GM18508 (cell line): Measurements from ENCODE around the gene IL1R2.

ENCODE experiments used
- ATAC-seq: cut with Tn5 transposase; IDR thresholded peaks from one replicate; pipeline ENCODE4 v1.9.1; 2021; ENCODE audit warnings: moderate number of reproducible peaks; ENCODE audit not compliant: insufficient read depth, unreplicated experiment

IL1R2 gene

DNA sequence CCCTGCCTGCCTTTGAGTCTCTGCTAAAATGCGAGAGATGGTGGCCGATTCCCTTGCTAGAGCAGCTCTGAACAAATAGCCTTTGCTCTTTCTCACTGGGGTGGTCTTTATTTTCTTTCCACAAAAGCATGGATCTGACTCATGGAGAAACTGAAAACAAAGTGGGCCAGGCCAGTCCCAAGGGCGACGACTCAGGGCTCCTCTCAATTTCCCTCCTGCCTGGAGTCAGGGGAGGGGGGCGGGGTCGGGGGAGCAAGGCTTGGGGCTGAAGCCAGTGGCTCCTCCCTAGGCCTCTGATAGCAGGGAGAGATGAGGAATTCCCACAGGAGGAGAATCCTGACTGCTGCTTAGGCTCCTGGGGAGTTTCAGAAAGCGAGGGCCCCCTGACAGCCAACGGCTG lies 17.1 kb upstream of the IL1R2 start:
- no peak for ATAC-seq

DNA sequence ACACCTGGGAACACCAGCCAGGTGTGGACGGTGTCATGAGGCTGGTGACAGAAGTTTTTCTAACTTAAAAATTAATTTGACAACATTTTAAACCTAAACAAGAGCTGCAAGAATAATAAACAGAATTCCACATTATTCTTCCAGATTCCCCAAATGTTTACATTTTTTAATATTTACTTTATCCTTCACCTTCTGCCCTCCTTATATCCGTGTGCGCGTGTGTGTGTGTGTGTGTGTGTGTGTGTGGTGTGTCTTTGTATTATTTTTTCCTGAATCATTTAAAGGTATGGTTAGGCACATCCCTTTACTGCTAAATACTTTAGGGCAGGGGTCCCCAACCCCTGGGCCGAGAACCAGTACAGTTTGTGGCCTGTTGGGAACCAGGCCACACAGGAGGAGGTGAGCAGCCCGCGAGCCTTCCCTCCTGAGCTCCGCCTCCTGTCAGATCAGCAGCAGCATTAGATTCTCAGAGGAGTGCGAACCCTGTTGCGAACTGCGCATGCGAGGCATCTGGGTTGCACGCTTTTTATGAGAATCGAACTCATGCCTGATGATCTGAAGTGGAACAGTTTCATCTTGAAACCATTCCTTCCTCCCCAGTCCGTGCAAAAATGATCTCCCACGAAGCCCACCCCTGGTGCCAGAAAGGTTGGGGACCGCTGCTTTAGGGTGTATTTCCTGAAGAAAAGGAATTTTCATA lies 16.4 kb upstream of the IL1R2 start:
- ATAC-seq: no peak

DNA sequence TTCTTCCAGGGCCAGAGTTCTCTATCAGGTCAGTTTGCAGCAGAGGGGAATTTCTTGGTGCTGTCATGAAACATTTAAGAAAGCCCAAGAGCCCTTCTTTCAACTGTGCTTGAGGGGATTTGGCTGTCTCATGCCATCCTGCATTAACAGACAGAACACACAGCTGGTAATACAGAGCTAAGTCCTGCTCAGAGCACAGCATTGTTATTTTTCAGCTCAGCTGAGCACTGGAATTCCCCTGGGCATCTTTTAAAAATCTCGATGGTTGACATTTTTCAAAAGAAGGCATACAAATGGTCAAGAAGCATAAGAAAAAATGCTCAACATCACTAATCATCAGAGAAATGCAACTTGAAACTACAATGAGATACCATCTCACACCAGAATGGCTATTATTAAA lies 14.9 kb upstream of the IL1R2 start:
- no peak for ATAC-seq

DNA sequence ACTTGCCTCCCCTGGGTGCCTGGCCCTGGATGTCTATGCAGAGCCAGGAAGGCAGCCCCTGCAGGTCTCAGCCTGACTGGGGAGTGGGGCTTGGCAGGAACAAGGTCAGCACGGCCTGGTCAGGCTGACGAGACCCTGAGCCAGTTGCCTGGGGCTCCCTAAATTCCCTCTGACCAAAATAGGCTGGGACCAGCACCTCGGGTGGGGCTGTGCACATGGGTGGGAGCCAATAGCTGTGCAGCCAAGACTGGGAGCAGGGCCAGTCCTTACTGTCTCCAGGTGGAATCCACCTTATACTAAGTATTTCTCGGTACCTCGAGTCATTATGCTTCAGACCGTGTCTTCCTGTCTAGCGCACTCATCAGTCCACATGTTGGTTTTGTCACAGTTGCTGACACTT lies 11.4 kb upstream of the IL1R2 start:
- no peak for ATAC-seq

- no peak for ATAC-seq
These were observed 10.7 kb upstream of the IL1R2 start for GRCh38 chr2:101981066-101981465.

DNA sequence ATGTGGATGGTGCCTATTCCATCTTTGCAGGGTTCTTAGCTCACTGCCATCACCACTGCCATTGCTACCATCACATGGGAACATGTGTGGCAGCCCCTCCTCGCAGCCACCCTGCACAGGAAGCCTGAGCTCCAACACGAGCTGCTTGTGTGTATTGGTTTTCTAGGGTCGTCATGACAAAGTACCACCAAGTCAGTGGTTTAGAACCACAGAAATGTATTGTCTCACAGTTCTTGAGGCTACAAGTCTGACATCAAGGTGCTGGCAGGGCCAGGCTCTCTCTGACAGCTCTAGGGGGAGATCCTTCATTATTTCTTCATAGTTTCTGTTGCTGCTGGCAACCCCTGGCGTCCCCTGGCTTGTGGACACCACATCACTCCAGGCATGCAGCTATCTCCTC lies 10.3 kb upstream of the IL1R2 start:
- ATAC-seq: no peak

GRCh38 chr2:101982495-101983029 lies 9.2 kb upstream of the IL1R2 start:
- ATAC-seq: no peak

DNA sequence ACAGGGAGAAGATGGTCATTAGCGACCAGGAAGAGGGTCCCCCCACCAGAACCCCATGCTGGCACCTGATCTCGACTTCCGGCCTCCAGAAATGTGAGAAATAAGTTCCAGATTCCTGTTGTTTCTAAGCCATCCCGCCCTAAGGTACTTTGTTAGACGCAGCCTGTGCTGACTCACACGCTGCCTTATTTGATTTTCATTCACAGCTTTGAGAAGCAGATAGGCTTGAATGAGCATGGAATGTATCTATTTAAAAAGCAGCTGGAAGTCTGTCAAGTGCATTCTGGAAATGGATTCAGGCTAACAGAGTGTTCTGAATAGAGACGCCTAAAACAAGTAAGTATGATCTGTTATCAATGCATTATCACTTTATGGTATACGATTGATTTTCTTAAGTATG lies 8.3 kb upstream of the IL1R2 start:
- no peak for ATAC-seq

DNA sequence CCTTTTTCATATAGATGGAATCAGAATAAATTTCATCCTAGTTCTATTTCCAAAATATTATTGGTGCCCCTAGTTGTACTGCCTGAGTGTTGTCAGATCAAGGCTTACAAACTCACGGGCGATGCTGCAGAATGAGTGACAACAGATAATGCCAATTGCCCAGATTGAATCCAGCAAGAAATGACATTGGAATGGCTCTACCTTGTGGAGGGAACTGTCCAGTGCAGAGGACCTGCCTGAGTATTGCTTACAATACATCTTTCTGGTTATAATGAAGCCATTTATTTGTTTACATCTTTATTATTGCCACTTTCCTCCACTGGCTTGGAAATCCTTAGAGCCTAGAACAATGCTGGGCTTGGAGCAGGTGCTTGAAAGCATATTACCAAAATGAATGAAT lies 7.8 kb upstream of the IL1R2 start:
- no peak for ATAC-seq

GRCh38 chr2:101984656-101985055 lies 7.1 kb upstream of the IL1R2 start:
- ATAC-seq: no peak

DNA sequence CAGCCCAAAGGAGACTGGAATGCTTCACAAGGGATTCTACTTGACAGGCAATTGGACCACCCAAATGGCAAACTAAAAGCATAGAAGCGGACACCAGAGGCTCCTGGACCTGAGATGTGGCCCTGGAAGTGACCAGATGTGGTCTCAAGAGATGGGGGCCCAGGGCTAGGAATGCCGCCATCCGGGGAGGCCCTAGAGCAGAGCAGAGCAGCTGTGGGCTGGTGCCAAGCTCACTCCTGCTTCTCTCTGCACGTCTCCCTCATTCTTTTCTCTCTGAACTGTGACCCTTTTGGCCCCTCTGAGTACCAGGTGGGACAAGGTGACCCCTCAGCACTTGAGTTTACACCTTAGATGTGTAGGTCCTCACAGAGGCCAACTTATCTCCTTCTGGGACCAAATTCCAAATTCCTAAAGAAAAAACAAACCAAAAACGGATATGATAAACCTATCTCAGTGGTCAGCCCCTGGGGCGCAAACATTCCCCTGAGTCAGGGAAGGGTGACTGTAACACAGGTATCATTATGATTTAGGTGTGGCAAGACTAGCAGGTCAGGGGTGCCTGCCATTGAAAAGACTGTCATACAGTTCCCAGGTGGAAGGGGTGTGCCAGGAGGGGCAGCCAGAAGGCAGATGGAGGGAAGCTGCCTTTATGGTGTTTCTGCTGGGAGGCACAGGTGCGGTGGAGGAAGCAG lies 6.5 kb upstream of the IL1R2 start:
- no peak for ATAC-seq

GRCh38 chr2:101985793-101986164 lies 6.0 kb upstream of the IL1R2 start:
- ATAC-seq: no peak

DNA sequence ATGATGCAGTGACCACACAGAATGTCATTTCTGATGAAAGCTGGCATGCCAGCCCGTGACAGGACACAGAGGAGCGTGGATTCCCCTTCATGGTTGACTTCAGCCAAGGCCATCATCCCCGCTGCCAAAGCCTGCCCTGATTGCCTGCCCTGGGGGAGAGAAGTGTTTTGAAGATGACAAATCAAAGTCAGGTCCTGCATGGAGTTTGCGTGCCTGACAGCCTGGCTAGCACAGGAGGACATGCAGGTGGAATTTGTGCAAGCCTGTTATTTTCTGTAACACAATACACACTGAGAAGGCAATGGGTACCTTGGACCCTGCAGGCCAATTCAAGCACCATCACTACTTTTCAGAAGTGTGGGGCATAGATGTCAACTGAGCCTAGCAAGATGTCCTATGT lies 5.4 kb upstream of the IL1R2 start:
- ATAC-seq: no peak

GRCh38 chr2:101986804-101987740 lies 4.7 kb upstream of the IL1R2 start:
- no peak for ATAC-seq

- ATAC-seq: no peak
These were observed 3.9 kb upstream of the IL1R2 start for GRCh38 chr2:101987832-101988231.

DNA sequence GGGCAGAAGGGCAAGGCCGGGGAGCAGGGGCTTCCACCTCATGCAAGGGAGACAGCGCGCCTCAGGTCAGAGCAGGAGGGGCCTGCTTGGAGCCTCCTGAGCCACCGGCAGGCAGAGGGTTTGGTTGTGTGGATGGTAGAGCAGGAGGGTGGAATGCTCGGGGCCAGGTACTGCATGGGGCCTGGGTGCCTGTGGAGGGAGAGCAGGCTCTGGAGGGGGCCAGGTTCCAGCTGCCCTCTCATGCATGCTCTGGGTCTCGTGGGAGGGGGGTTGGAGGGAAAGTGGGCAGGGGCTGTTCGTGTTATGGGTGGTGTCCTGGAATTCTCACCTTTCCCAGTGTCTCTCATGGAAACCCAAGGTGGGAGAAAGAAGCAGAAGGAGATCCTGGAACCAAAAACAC lies 3.2 kb upstream of the IL1R2 start:
- no peak for ATAC-seq

DNA sequence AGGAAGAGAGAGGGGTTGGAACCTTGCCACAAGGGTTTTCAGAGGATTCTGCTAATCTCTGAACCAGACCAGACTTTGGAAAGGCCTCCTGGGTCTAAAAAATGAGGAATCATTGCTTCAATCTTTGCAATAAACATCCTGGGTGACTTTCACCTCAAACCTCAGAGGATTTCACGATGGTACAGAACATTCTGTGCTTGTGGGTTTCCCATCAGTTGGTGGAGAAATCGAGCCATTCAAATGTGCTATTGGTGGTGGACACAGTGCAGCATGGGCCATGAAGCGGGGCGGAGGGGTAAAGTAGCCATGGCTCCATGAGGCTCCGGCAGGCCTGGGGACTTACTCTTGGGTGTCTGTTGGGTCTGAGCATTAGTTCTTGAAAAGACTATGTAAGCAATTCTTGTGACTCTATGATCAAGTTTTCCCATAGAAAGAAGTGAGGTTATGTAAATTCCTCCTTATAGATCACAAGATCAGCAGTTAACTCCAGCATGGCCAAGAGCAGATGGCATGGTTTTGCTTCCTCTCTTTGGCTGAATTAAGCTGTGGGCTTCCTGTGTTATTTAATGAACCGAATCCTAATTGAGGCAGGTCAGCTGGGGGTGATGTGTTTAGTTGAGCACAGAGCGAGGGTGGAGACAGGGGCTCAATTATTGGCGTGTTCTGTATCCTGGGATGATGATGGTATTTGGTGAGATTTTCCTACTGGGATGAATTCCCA lies 1.9 kb upstream of the IL1R2 start:
- ATAC-seq: no peak

DNA sequence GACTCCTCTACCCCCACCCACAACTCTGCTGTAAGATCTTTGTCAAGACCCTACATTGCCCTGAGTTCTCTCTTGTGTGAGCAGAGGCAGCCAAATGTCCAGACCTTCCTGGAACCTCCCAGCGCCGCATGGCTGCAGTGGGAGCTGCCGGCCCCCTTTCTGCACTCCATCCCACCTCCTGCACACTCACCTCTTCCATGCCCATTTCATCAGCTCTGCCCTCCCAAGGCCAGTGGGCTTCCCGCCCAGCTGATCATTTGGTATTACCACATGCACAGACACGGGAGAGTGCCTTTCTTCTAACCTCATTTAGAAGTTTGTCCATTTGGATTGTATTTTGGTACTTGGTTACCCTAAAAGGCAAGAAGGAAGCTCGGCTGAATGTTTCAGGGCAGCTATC lies 2.0 kb downstream of the IL1R2 start:
- ATAC-seq: no peak

DNA sequence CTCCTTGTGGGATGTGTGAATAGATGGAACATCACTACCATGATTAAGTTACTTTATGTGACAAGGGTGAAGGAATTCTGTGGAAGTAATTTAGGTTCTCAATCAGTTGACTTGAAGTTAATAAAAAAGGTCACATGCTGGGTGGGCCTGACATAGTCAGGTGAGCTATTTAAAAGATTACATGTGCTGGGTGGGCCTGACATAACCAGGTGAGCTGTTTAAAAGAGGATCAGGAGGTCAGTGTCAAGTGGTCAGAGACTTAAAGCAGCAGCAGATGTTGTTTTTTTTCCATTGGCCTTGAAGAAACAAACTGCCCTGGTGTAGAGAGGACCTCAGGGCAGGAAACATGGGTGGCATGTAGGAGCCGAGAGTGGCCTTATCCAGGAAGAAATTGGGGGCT lies 3.3 kb downstream of the IL1R2 start:
- no peak for ATAC-seq

- ATAC-seq: no peak
These were observed 4.0 kb downstream of the IL1R2 start for GRCh38 chr2:101995804-101996203.
